Activated T-helper 2 cell treated with anti-CD3 and anti-CD28 coated beads, Interferon-gamma antibody, Interleukin-2, Interleukin-4, amounts not matched to agents 10 μg/mL and 5 μg/mL and 100 μg/mL, durations not matched to agents 14 hours and 24 hours and 36 hours (primary cell): Measurements from ENCODE around the gene CFAP100. TPM values are rescaled to one million over a fixed set of nuclear protein-coding genes. Genes with fewer than 3 reads are reported as not detected.

Experiments used
- DNase-seq: peaks from one replicate; pipeline ENCODE4 v3.0.0; 2021; ENCODE audit warnings: low spot score
- H3K27ac Mint-ChIP-seq: one replicate; pipeline ENCODE4 v1.8.0; 2021; ENCODE audit warnings: mixed read lengths
- H3K27me3 Mint-ChIP-seq: one replicate; pipeline ENCODE4 v1.8.0; 2021; ENCODE audit warnings: low read depth, mixed read lengths
- H3K36me3 Mint-ChIP-seq: one replicate; pipeline ENCODE4 v1.8.0; 2021; ENCODE audit warnings: low read depth, mixed read lengths
- H3K4me1 Mint-ChIP-seq: one replicate; pipeline ENCODE4 v1.8.0; 2021; ENCODE audit warnings: low read depth, mixed read lengths
- H3K4me3 Mint-ChIP-seq: one replicate; pipeline ENCODE4 v1.8.0; 2021; ENCODE audit warnings: low read depth, mild to moderate bottlenecking, moderate library complexity, mixed read lengths
- H3K9me3 Mint-ChIP-seq: one replicate; pipeline ENCODE4 v1.8.0; 2021; ENCODE audit warnings: mixed read lengths
- intact Hi-C: fragments of 100-400 bp; cut with micrococcal nuclease; formaldehyde crosslinking; loops from one replicate; pipeline ENCODE4 v1.15.1; 2023
- total RNA-seq: library from RNA; stranded (reverse); gene quantifications from 2 replicates; pipeline ENCODE4 v1.2.3, GENCODE V29; 2022

CFAP100 gene
- total RNA-seq, 1 donor from 2014 or later, result not detected

DNA sequence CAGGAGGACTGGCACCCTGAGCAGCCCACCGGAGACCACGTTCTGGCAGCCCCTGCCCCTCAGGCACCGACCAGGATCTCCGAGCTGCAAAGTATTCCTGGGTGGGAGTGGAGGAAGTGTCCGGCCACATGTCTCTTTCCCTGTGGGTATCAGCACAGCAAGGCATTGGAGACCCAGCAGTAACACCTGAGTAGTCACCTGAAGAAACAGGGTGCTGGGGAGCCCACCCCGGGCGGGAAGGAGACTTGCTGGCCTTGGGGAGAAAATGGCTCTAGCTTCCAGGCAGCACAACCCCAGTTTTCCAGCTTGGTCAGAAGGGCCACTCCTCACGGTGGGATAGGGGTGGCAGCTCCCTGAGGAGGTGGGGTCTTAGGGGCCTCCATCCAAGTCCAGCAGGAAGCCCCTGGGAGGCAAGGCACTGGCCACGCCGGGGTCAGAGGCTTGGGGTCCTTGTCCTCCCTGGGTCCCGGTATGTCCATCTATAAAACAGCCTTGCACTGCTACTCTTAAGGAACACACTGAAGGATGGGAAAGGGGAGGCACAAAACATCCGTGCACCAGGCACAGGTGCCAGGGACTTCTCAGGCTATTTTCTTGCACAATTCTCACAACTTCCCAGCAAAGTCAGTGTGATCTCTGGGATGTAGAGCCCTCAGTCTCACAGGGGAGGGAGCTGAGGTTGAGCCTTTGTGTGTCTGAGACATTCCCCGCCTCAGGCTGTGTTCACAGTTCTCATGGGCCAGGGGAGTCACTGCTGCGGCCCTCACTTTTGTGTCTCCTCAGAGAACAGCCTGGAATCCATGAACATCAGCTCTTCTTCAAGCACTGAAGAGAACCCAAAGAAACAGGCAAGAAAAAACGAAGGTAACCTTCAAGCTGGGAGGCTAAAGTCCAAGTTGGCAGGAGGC is 11.9 kb downstream of the CFAP100 start:
- Mint-ChIP-seq H3K4me1 (no peaks in the 10 kb centered on the region), H3K36me3 (no peaks in the 10 kb centered on the region), H3K9me3 (no peaks in the 10 kb centered on the region), H3K27me3 (peaks cover 12% of the 10 kb centered on the region), H3K27ac (no peak overlapping the region), H3K4me3 (no peak overlapping the region)
- intact Hi-C loops, result no loop called here
- no peak for DNase-seq

DNA sequence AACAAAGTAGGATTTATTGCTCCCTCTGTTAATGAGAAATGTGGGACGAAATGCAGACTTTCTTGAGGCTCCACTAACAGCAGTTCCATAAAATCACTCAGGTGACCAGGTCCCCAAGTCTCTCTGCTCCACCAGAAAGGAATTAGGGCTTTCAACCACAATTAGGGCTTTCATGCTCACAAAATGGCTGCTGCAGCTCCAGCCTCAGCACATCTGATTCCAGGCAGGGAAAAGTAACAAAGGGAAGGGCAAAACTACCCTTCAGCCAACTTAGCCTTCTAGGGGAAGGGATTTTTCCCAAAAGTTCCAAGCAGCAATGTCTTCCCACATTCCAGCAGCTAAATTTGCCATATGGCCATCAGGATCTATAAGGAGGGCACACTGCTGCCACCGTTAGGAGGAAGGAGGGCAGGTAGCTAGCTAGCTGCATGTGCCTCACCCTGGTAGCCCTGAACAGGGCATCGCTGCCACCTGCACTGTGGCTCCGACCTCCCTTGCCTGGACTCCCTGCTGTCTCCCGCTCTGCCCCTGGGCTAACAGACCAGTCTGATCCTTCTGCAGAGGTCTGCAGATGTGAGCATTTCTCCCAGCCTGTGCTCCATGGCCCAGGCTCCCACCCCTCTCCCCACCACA is 12.8 kb downstream of the CFAP100 start:
- Mint-ChIP-seq H3K9me3 (no peaks in the 10 kb centered on the region), H3K27ac (no peak overlapping the region), H3K4me3 (no peak overlapping the region), H3K27me3 (peaks cover 16% of the 10 kb centered on the region), H3K36me3 (no peaks in the 10 kb centered on the region), H3K4me1 (no peaks in the 10 kb centered on the region)
- intact Hi-C loops, result no loop called here
- DNase-seq, result no peak

DNA sequence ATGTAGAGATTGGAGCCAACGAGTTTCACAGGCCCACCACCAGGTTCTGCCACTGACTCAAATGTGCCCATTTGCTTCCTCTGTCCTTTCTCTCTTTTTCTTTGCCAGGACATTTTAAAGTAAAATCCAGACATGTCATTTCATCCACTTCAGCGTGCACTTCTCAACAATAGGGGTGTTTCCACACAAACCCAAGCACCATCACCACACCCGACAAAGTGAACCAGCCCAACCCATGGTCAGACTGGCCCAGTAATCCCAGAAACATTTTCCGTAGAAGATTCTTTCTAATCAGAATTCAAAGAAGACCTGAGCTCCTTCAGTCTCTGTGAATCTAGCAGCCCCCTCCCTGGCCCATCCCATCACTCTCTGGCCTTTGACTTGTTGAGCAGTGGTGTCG is 13.4 kb downstream of the CFAP100 start:
- H3K4me3 Mint-ChIP-seq, result no peak overlapping the region
- H3K9me3 Mint-ChIP-seq, result no peaks in the 10 kb centered on the region
- H3K36me3 Mint-ChIP-seq, result no peaks in the 10 kb centered on the region
- peaks cover 16% of the 10 kb centered on the region for H3K27me3 Mint-ChIP-seq
- no peak overlapping the region for H3K27ac Mint-ChIP-seq
- intact Hi-C loops, result no loop called here
- no peaks in the 10 kb centered on the region for H3K4me1 Mint-ChIP-seq
- no peak for DNase-seq

DNA sequence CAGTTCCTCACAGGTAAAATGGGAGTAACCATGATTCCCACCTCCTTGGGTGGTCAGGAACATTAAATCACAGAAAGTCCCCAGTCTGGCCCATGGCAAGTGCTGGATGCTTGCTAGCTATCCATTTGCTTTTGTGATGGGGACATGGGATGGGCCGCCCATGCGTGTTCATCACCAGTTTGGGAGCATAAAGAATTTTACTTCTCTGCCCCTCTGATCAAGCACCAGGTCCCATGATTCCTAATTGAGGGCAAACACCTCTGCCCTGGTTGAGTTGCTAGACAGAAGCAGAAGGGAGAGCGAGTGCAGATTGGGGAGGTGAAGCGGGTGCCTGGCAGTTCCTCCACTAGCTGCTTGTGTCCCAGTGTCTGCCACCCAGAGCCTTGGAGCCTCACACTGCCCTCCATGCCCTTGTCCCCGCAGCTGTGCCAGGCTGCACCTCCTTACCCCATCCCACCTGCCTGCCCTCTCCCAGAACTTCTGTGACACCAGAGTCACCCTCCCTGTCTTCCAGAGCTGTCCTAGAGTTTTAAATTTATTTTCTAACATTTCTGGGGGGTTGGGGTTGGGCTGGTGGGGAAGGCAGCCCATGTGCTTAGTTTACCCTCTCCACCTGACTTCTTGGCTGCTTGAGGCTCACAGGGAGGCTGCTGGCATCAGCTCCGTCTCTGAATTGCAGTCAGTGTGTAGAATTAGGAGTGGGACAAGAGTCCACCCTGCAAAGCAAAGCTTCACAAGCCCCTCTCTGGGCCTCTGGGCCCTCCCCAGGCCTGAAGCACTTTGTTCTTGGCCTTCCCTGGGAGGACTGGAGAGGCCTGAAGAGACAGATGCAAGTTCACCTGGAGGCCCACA is 18.4 kb downstream of the CFAP100 start:
- intact Hi-C loops, result no loop called here
- H3K36me3 Mint-ChIP-seq, result no peaks in the 10 kb centered on the region
- no peak overlapping the region for H3K4me3 Mint-ChIP-seq
- H3K27ac Mint-ChIP-seq, result no peak overlapping the region
- H3K27me3 Mint-ChIP-seq, result peaks cover 16% of the 10 kb centered on the region
- no peaks in the 10 kb centered on the region for H3K4me1 Mint-ChIP-seq
- no peaks in the 10 kb centered on the region for H3K9me3 Mint-ChIP-seq
- no peak for DNase-seq

DNA sequence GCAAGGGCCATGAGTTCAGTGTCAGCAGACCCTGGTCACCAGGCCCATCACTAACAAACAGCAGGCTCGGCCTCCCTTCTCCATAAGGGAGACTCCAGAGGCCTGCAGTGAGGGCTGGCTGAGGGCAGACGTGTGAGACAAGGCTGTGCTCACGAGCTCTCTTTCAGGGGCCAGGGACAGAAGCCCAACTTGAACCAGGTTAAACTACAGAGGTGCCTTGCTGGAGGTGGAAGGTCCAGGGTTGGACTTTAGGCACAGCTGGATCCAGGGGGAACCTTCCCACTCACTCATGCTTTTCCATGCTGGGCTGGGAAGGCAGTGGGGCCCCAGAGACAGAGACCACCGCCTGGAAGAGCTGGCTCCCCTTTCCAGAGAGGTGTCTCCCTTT is 19.0 kb downstream of the CFAP100 start:
- H3K9me3 Mint-ChIP-seq, result no peaks in the 10 kb centered on the region
- DNase-seq, result no peak
- intact Hi-C loops, result no loop called here

DNA sequence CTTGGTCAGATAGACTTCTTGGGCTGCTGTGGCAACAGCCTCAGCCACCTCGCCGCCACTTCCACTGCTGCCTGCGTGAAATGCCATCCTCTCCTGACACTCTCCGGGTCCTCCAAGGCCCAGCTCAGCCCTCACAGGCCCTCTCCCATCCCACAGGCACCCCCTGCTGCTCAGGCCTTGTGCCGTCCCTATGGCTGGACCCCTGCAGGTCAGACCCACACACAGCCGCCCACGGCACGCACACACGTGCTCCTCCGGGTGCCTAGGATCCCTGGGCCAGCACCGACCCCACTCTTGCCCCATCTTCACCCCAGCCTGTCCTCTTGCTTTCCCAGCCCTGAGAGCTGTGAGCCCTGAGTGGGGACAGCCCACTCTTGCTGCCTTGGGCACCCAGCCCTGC is 19.7 kb downstream of the CFAP100 start:
- DNase-seq, result no peak
- Mint-ChIP-seq H3K36me3 (no peaks in the 10 kb centered on the region), H3K27me3 (peaks cover 16% of the 10 kb centered on the region), H3K27ac (no peak overlapping the region), H3K4me3 (no peak overlapping the region), H3K9me3 (no peaks in the 10 kb centered on the region), H3K4me1 (no peaks in the 10 kb centered on the region)
- intact Hi-C loops, result no loop called here

More for the DNA sequence above, 19.0 kb downstream of the CFAP100 start:
- H3K4me3 Mint-ChIP-seq, result no peak overlapping the region
- H3K27ac Mint-ChIP-seq, result no peak overlapping the region
- peaks cover 16% of the 10 kb centered on the region for H3K27me3 Mint-ChIP-seq
- H3K36me3 Mint-ChIP-seq, result no peaks in the 10 kb centered on the region
- no peaks in the 10 kb centered on the region for H3K4me1 Mint-ChIP-seq

DNA sequence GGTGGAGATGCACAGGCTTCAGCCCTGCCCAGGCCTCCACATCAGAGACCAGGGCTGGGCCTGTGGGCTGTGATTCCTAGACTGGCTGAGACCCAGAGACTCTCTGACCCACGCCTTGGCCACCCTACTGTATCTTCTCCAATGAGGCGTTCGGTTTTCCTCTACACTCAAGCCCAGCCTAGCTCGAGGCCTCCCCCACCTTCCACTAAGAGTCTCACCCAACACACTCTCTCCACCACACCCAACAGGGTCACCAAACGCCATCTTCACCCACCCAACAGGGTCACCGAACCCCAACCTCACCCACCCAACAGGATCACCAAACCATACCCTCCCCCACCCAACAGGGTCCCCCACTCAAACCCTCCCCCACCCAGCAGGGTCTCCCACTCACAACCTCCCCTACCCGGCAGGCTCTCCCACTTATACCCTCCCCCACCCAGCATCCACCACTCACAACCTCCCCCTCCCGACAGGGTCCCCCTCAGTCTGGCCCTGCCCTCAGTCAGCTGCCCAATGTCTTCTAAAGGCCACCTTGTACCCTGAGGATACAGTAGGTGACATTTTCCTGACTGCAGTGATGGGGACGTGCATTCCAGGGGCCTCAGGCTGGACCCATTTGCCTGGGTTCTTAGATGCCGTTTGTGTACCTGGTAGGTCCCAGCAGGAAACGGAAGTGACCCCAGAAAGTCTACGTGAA is 20.4 kb downstream of the CFAP100 start:
- no peaks in the 10 kb centered on the region for H3K36me3 Mint-ChIP-seq
- intact Hi-C loops, result no loop called here
- H3K27me3 Mint-ChIP-seq, result peaks cover 16% of the 10 kb centered on the region
- no peaks in the 10 kb centered on the region for H3K4me1 Mint-ChIP-seq
- no peak overlapping the region for H3K4me3 Mint-ChIP-seq
- no peak overlapping the region for H3K27ac Mint-ChIP-seq
- no peak for DNase-seq
- H3K9me3 Mint-ChIP-seq, result no peaks in the 10 kb centered on the region

DNA sequence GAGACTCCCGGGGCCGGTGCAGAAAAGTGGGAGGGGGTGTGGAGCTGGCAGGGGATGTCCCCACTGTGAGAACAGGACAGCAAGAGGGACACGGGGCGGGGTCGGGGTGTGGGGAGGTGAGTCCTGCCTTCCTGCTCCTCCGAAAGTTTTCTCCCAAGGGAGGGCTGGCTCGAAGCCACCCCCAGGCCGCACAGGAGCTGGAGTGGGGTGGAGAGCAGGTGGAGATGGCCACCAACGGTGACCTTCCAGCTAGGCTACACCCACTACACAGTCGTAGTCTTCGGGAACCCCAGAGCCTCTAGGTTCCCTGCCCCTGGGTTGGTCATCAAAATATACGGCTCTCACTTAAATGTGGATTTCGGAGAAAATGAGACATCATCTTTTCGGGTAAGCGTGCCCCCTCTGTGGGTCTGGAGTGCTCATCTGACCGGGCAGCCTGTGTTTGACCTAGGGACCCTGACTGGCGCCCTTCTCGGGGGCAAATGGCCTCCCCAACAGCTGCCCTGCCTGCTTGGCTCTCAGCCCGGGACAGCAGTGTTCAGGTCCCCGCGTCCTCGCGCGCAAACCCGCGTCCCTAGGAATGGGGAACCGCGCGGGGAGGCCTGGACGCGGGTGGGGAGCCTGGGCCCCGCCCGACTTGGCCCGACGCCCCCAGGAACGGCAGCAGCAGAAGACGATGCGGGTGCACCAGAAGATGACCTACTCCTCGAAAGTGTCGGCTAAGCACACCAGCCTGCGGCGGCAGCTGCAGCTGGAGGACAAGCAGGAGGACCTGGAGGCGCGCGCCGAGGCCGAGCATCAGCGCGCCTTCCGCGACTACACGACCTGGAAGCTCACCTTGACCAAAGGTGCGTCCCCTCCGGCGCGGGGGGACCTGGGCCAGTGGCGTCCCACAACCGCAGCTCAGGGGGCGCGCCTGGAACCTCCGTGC is 21.2 kb downstream of the CFAP100 start:
- Mint-ChIP-seq H3K4me3 (no peak overlapping the region), H3K27me3 (peaks cover 12% of the 10 kb centered on the region), H3K36me3 (no peaks in the 10 kb centered on the region), H3K9me3 (no peaks in the 10 kb centered on the region), H3K4me1 (no peaks in the 10 kb centered on the region), H3K27ac (no peak overlapping the region)
- intact Hi-C loops, result no loop called here
- no peak for DNase-seq

DNA sequence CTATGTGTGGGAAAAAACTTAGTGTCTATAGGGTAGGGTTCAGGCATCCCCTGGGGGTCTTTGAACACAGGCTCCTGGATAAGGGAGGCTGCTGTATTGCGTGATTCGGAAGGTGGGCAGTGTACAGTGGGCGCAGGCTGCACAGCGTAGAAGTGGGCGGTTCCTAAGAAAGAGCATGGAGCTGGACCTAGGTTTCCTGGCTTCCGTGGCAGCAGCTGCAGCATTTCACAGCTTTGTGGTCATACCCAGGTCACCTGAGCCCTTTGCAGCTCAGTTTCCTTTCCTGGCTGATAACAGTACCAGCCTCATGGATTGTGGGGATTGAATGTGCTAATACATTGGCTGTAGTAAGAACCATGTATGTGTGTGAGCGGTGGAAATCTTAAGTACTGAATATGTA is 22.2 kb downstream of the CFAP100 start:
- peaks cover 2% of the 10 kb centered on the region for H3K27me3 Mint-ChIP-seq
- intact Hi-C loops, result no loop called here
- no peaks in the 10 kb centered on the region for H3K9me3 Mint-ChIP-seq
- H3K4me1 Mint-ChIP-seq, result no peaks in the 10 kb centered on the region
- H3K27ac Mint-ChIP-seq, result no peak overlapping the region
- no peak overlapping the region for H3K4me3 Mint-ChIP-seq
- no peaks in the 10 kb centered on the region for H3K36me3 Mint-ChIP-seq
- no peak for DNase-seq

DNA sequence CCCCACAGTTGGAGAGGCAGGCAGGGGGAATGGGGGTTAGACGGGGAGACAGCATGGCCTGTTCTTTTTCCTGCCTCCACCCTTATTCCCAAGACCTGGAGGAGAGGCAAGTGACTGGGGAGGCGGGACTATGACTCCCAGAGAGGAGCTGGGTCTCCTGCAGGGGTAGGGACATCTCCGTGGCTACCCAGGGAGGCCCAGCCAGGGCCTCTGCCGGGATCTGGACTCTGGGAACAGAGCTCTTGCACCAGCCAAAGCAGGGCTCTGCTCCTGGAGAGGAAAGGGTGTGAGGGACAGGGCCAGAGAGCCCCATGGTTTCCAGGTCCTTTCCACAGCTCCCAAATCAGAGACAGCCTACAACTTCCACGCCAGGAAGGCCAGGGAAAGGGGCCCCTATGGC is 22.8 kb downstream of the CFAP100 start:
- H3K27ac Mint-ChIP-seq, result no peak overlapping the region
- no peak overlapping the region for H3K4me3 Mint-ChIP-seq
- no peaks in the 10 kb centered on the region for H3K27me3 Mint-ChIP-seq
- DNase-seq, result no peak
- no peaks in the 10 kb centered on the region for H3K9me3 Mint-ChIP-seq
- H3K4me1 Mint-ChIP-seq, result no peaks in the 10 kb centered on the region
- H3K36me3 Mint-ChIP-seq, result no peaks in the 10 kb centered on the region
- intact Hi-C loops, result no loop called here

DNA sequence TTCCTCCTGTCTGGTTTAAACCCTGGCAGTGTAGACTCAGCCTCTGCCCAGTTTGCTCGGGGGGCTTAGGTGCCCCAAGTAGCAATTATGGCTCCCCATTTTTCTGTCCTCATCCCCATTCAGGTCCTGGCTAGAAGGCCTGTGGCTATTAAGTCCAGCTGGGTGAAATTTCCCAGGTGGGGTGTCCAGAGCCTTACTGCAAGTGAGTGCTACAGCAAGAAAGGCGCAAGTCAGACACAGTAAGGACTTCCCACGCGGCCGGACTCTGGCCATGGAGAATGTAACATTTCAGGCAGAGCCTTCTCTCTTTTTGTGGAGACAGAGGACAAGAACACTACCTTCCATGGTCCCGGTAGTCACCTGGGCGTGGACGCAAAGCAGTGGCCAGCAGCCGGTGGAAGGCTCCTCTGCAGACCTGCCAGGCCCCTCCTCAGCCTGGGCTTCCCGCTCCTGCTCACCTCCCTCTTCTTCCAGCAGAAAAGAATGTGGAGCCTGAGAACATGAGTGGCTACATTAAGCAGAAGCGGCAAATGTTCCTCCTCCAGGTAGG is 23.3 kb downstream of the CFAP100 start:
- Mint-ChIP-seq H3K27me3 (no peaks in the 10 kb centered on the region), H3K27ac (no peak overlapping the region), H3K36me3 (no peaks in the 10 kb centered on the region), H3K4me3 (no peak overlapping the region), H3K4me1 (no peaks in the 10 kb centered on the region), H3K9me3 (no peaks in the 10 kb centered on the region)
- intact Hi-C loops, result no loop called here
- DNase-seq, result no peak
